ENCODE data around the gene KLF1.

The KLF1 gene

GRCh38 chr19:12890299-12890786 lies 3.3 kb upstream of the KLF1 start (continued):
- TF ChIP-seq, protein P1, sequence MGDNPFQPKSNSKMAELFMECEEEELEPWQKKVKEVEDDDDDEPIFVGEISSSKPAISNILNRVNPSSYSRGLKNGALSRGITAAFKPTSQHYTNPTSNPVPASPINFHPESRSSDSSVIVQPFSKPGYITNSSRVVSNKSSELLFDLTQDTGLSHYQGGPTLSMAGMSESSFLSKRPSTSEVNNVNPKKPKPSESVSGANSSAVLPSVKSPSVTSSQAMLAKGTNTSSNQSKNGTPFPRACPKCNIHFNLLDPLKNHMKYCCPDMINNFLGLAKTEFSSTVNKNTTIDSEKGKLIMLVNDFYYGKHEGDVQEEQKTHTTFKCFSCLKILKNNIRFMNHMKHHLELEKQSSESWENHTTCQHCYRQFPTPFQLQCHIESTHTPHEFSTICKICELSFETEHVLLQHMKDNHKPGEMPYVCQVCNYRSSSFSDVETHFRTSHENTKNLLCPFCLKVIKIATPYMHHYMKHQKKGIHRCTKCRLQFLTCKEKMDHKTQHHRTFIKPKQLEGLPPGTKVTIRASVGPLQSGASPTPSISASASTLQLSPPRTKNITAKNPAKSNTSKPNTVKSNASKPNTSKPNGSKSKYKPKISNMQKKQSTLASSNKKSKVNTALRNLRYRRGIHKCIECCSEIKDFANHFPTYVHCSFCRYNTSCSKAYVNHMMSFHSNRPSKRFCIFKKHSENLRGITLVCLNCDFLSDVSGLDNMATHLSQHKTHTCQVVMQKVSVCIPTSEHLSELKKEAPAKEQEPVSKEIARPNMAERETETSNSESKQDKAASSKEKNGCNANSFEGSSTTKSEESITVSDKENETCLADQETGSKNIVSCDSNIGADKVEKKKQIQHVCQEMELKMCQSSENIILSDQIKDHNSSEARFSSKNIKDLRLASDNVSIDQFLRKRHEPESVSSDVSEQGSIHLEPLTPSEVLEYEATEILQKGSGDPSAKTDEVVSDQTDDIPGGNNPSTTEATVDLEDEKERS (tag by site-specific recombination; IDR thresholded peaks at IDR 0.05) = peak; percentile 34; the same call in 1 of the 2 replicates
- TF ChIP-seq ZNF366 (tag by site-specific recombination; conservative IDR thresholded peaks at IDR 0.05) (peak; percentile 30; the same call in 1 of the 2 replicates), ZBTB20 (tag by site-specific recombination; IDR thresholded peaks at IDR 0.05) (peak; percentile 47; the same call in 1 of the 2 replicates), EGR2 (tag by site-specific recombination; IDR thresholded peaks at IDR 0.05; ENCODE audit: low read depth) (peak; percentile 51), KLF1 (tag by site-specific recombination; IDR thresholded peaks at IDR 0.05) (peak; percentile 49), ZFP3 (tag by site-specific recombination; IDR thresholded peaks at IDR 0.05; ENCODE audit: low read depth) (0 out of 2 replicates have a peak, but pooled peaks have one; percentile 30), ZSCAN23 (tag by site-specific recombination; IDR thresholded peaks at IDR 0.05) (peak; percentile 86; the same call in 1 of the 2 replicates), ZNF621 (tag by site-specific recombination; IDR thresholded peaks at IDR 0.05) (peak; percentile 36; the same call in 1 of the 2 replicates), ZNF239 (tag by site-specific recombination; IDR thresholded peaks at IDR 0.05) (0 out of 2 replicates have a peak, but pooled peaks have one; percentile 58), GLIS1 (tag by site-specific recombination; IDR thresholded peaks at IDR 0.05) (peak; percentile 73; the same call in 1 of the 2 replicates), ZXDB (tag by site-specific recombination; IDR thresholded peaks at IDR 0.05) (peak; percentile 39; the same call in 1 of the 2 replicates)
- TF ChIP-seq, protein P2, sequence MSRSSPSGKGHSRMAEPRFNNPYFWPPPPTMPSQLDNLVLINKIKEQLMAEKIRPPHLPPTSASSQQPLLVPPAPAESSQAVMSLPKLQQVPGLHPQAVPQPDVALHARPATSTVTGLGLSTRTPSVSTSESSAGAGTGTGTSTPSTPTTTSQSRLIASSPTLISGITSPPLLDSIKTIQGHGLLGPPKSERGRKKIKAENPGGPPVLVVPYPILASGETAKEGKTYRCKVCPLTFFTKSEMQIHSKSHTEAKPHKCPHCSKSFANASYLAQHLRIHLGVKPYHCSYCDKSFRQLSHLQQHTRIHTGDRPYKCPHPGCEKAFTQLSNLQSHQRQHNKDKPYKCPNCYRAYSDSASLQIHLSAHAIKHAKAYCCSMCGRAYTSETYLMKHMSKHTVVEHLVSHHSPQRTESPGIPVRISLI (tag by site-specific recombination; IDR thresholded peaks at IDR 0.05) = peak; percentile 96
- TF ChIP-seq, protein P3, sequence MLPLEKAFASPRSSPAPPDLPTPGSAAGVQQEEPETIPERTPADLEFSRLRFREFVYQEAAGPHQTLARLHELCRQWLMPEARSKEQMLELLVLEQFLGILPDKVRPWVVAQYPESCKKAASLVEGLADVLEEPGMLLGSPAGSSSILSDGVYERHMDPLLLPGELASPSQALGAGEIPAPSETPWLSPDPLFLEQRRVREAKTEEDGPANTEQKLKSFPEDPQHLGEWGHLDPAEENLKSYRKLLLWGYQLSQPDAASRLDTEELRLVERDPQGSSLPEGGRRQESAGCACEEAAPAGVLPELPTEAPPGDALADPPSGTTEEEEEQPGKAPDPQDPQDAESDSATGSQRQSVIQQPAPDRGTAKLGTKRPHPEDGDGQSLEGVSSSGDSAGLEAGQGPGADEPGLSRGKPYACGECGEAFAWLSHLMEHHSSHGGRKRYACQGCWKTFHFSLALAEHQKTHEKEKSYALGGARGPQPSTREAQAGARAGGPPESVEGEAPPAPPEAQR (tag by site-specific recombination; IDR thresholded peaks at IDR 0.05) = peak; percentile 94; the same call in 1 of the 2 replicates
- TF ChIP-seq, protein P4, sequence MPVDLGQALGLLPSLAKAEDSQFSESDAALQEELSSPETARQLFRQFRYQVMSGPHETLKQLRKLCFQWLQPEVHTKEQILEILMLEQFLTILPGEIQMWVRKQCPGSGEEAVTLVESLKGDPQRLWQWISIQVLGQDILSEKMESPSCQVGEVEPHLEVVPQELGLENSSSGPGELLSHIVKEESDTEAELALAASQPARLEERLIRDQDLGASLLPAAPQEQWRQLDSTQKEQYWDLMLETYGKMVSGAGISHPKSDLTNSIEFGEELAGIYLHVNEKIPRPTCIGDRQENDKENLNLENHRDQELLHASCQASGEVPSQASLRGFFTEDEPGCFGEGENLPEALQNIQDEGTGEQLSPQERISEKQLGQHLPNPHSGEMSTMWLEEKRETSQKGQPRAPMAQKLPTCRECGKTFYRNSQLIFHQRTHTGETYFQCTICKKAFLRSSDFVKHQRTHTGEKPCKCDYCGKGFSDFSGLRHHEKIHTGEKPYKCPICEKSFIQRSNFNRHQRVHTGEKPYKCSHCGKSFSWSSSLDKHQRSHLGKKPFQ (tag by site-specific recombination; IDR thresholded peaks at IDR 0.05) = peak; percentile 94

DNA sequence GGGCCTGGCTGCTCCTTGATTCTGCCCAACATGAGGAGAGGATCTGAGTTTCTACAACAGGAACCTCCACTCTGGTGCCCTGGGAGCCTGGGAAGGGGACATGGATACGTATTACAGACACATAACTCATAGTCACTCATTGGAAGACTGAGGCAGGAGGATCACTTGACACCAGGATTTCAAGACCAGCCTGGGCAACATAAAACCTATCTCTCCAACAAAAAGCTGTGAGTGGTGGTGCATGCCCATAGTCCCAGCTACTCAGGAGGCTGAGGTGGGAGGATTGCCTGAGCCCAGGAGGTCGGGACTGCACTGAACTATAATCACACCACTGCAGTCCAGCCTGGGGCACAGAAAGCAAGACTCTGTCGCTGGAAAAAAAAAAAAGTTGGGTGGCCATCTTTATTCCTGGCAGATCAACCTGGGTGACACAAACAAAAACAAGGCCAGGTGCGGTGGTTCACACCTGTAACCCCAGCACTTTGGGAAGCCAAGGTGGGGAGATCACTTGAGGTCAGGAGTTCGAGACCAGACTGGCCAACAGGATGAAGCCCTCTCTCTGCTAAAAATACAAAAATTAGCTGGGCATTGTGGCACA lies 1.1 kb upstream of the KLF1 start:
- ChIA-PET CTCF (interaction anchor here (0.6 to 1.2 kb wide), 3 partner anchors 14 to 77 kb away, joined by 3 to 5 read pairs (median 5); no protein-coding TSS in a partner anchor), POLR2A (interaction anchor here (0.7 kb wide), 1 partner anchor 67 kb away, joined by 3 read pairs; no protein-coding TSS in a partner anchor)
- Histone ChIP-seq H3K4me1 (ENCODE audit: control insufficient read depth, insufficient read depth, low read length) (no peaks in the 10 kb centered on the region), H3K9me3 (ENCODE audit: control insufficient read depth, insufficient read depth, low read depth, low read length) (no peaks in the 10 kb centered on the region), H3K4me3 (ENCODE audit: low read depth, low read length) (no peak overlapping the region), H3K36me3 (ENCODE audit: control insufficient read depth in 2 of 2, insufficient read depth in 1 of 2, low read length in 2 of 2) (peaks cover 0 to under 1% of the 10 kb centered on the region in 2 experiments; a peak in 1 of 3 replicates), H3K27ac (ENCODE audit: extremely low read depth, low read depth, low read length) (no peak overlapping the region)
- TF ChIP-seq ZNF214 (tag by site-specific recombination; IDR thresholded peaks at IDR 0.05; ENCODE audit: borderline replicate concordance) (no peak), ZNF555 (tag by site-specific recombination; conservative IDR thresholded peaks at IDR 0.05) (no peak), YY1 (tag by site-specific recombination; IDR thresholded peaks at IDR 0.05) (no peak)
- TF ChIP-seq, protein P5, sequence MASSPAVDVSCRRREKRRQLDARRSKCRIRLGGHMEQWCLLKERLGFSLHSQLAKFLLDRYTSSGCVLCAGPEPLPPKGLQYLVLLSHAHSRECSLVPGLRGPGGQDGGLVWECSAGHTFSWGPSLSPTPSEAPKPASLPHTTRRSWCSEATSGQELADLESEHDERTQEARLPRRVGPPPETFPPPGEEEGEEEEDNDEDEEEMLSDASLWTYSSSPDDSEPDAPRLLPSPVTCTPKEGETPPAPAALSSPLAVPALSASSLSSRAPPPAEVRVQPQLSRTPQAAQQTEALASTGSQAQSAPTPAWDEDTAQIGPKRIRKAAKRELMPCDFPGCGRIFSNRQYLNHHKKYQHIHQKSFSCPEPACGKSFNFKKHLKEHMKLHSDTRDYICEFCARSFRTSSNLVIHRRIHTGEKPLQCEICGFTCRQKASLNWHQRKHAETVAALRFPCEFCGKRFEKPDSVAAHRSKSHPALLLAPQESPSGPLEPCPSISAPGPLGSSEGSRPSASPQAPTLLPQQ (tag by site-specific recombination; IDR thresholded peaks at IDR 0.05) = no peak

Measured in HEK293 (cell line).